AG10803 (cell line): ENCODE results near the gene PCSK6.

Experiments used
- DNase-seq: peaks from one replicate; pipeline ENCODE4 v3.0.0; 2010; ENCODE audit warnings: low read depth
- H3K4me3 ChIP-seq: 2 replicates; pipeline ENCODE4 v1.5.1; 2011; ENCODE audit warnings: mild to moderate bottlenecking, low read length, control low read depth
- CTCF ChIP-seq: conservative IDR thresholded peaks from 2 replicates; pipeline ENCODE4 v1.5.1; 2011; ENCODE audit warnings: mild to moderate bottlenecking, low read length, control low read depth, inconsistent platforms

PCSK6 gene

GRCh38 chr15:101431301-101431700, 58.2 kb downstream of the PCSK6 start:
- no peak for DNase-seq
- TF ChIP-seq CTCF: no peak
- no peak overlapping the region for H3K4me3 ChIP-seq

GRCh38 chr15:101429646-101430045, 59.9 kb downstream of the PCSK6 start:
- no peak for TF ChIP-seq CTCF
- no peak overlapping the region for H3K4me3 ChIP-seq
- no peak for DNase-seq

GRCh38 chr15:101429191-101429590, 60.3 kb downstream of the PCSK6 start:
- no peak for TF ChIP-seq CTCF
- H3K4me3 ChIP-seq: no peak overlapping the region
- DNase-seq: no peak

- no peak for DNase-seq
- H3K4me3 ChIP-seq: no peak overlapping the region
- TF ChIP-seq CTCF: no peak
Observed at GRCh38 chr15:101428758-101429157, 60.7 kb downstream of the PCSK6 start.

- no peak for DNase-seq
- no peak overlapping the region for H3K4me3 ChIP-seq
- TF ChIP-seq CTCF: no peak
Observed at GRCh38 chr15:101427606-101428487, 61.7 kb downstream of the PCSK6 start.

- H3K4me3 ChIP-seq: no peak overlapping the region
- TF ChIP-seq CTCF: no peak
- no peak for DNase-seq
Observed at GRCh38 chr15:101426761-101427333, 62.7 kb downstream of the PCSK6 start.

GRCh38 chr15:101425787-101426365, 63.6 kb downstream of the PCSK6 start:
- no peak overlapping the region for H3K4me3 ChIP-seq
- no peak for TF ChIP-seq CTCF
- no peak for DNase-seq
